Kidney (tissue), 14 donors: Measurements from ENCODE around the gene PCDHGA1. TPM values are rescaled to one million over a fixed set of nuclear protein-coding genes. Genes with fewer than 3 reads are reported as not detected.

Experiments
- DNase-seq, 5 donors: peaks; one replicate each; pipeline ENCODE4 v3.0.0-alpha.2; 2013 to 2020
- FAIRE-seq: peaks from 2 replicates; lab custom pipeline; 2012; peaks lifted over from hg19 to GRCh38; lab: Jason Lieb, UNC
- H3K27ac ChIP-seq, 2 donors: one replicate each; pipeline ENCODE4 v1.7.0; 2013; ENCODE audit warnings: low read depth in 2 of 2, low read length in 2 of 2, inconsistent platforms in 1 of 2
- H3K27me3 ChIP-seq: one replicate; pipeline ENCODE4 v1.7.1; 2013; ENCODE audit warnings: low read length, inconsistent platforms; ENCODE audit not compliant: control insufficient read depth, insufficient read depth
- H3K36me3 ChIP-seq, 3 donors: one replicate each; pipeline versions ENCODE4 v1.7.0 to v1.7.1; 2013; ENCODE audit warnings: low read length in 3 of 3, control low read depth in 1 of 3, inconsistent platforms in 1 of 3; ENCODE audit not compliant: insufficient read depth in 3 of 3, control insufficient read depth in 2 of 3
- H3K4me1 ChIP-seq, 3 donors: one replicate each; pipeline versions ENCODE4 v1.7.0 to v1.7.1; 2013; ENCODE audit warnings: low read length in 3 of 3, inconsistent platforms in 1 of 3, low read depth in 1 of 3; ENCODE audit not compliant: control insufficient read depth in 2 of 3, insufficient read depth in 2 of 3
- H3K4me3 ChIP-seq, 3 donors: one replicate each; pipeline versions ENCODE4 v1.7.0 to v1.8.1; 2013; ENCODE audit warnings: low read length in 3 of 3, control low read depth in 1 of 3, inconsistent platforms in 1 of 3
- H3K9ac ChIP-seq, 3 donors: one replicate each; pipeline versions ENCODE4 v1.7.0 to v1.7.1; 2013; ENCODE audit warnings: low read length in 3 of 3, control low read depth in 1 of 3, inconsistent platforms in 1 of 3
- H3K9me3 ChIP-seq, 3 donors: one replicate each; pipeline versions ENCODE4 v1.7.0 to v1.7.1; 2013; ENCODE audit warnings: low read length in 3 of 3, control low read depth in 1 of 3, inconsistent platforms in 1 of 3; ENCODE audit not compliant: control insufficient read depth in 2 of 3, insufficient read depth in 1 of 3
- CTCF ChIP-seq: IDR thresholded peaks from 3 replicates; pipeline ENCODE4 v1.5.1; 2012; ENCODE audit warnings: mild to moderate bottlenecking, moderate library complexity, borderline replicate concordance; ENCODE audit not compliant: insufficient read depth; ENCODE audit errors: extremely low read depth
- intact Hi-C: fragments of 100-400 bp; cut with DNase I; formaldehyde crosslinking; loops from one replicate; pipeline ENCODE4 v1.11.1; 2022
- polyA plus RNA-seq: library from polyadenylated mRNA; stranded (reverse); fragments of 350-450 nt; fragmentation: Illumina TruSeq; extraction: RNeasy Lipid Tissue Mini Kit (QIAGEN cat#74804); gene quantifications from one replicate; pipeline ENCODE4 v1.2.3, GENCODE V29; 2014; ENCODE audit warnings: low read depth, low replicate concordance; ENCODE audit not compliant: insufficient read depth
- total RNA-seq: library from RNA; stranded (reverse); fragmentation: NEBNext Ultra II Directional; extraction: Animal tissue kit (Norgen Biotek cat#: 25700); gene quantifications from one replicate; pipeline ENCODE4 v1.2.1, GENCODE V29; 2021
- donor health status: control.
- donor health status: control.
- donor health status: control.
- donor health status: control.
- donor health status: control.
- donor health status: DM: yes; HTN: yes; CAD: no.
- donor health status: Normal renal cell carcinoma (clear cell type).

PCDHGA1 gene
- total and polyA plus RNA-seq, 2 donors from 2014 or later, result 0.19 to 0.69 TPM

- Histone ChIP-seq H3K9ac (no peak overlapping the region), H3K4me1 (peaks cover 0 to 3% (median 0%) of the 10 kb centered on the region in 3 donors), H3K4me3 (no peak overlapping the region), H3K27me3 (no peaks in the 10 kb centered on the region), H3K9me3 (no peaks in the 10 kb centered on the region), H3K36me3 (peaks cover 0 to 4% (median 0%) of the 10 kb centered on the region in 3 donors), H3K27ac (no peak overlapping the region)
- no peak for FAIRE-seq
- intact Hi-C loops, result no loop called here
- DNase-seq, result no peak
- no peak for TF ChIP-seq CTCF
Measured at GRCh38 chr5:141489841-141490240, 159.5 kb downstream of the PCDHGA1 start.

- Histone ChIP-seq H3K27ac (no peak overlapping the region), H3K9ac (no peak overlapping the region), H3K27me3 (no peaks in the 10 kb centered on the region), H3K36me3 (peaks cover 0 to 4% (median 0%) of the 10 kb centered on the region in 3 donors), H3K9me3 (no peaks in the 10 kb centered on the region), H3K4me3 (no peak overlapping the region), H3K4me1 (peaks cover 0 to 1% (median 0%) of the 10 kb centered on the region in 3 donors)
- DNase-seq (peak in 1 of 5 donors; percentile 26), FAIRE-seq (no peak)
- intact Hi-C loops, result no loop called here
- TF ChIP-seq CTCF, result no peak
Measured at GRCh38 chr5:141490271-141490670, 160.0 kb downstream of the PCDHGA1 start.

- Histone ChIP-seq H3K4me1 (peaks cover 0 to 5% (median 0%) of the 10 kb centered on the region in 3 donors), H3K9me3 (no peaks in the 10 kb centered on the region), H3K27ac (no peak overlapping the region), H3K4me3 (no peak overlapping the region), H3K27me3 (no peaks in the 10 kb centered on the region), H3K36me3 (peaks cover 0 to 4% (median 0%) of the 10 kb centered on the region in 3 donors), H3K9ac (no peak overlapping the region)
- FAIRE-seq, result no peak
- peak in 1 of 5 donors; percentile 37 for DNase-seq
- no peak for TF ChIP-seq CTCF
- intact Hi-C loops, result no loop called here
Measured at GRCh38 chr5:141490771-141491170, 160.5 kb downstream of the PCDHGA1 start.
